Bronchial epithelial cell (primary cell): ENCODE data around the gene MLXIP. TPM values are rescaled to one million over a fixed set of nuclear protein-coding genes. Genes with fewer than 3 reads are reported as not detected.
A peak's percentile ranks its signal among the peaks of the same experiment; 100 is the strongest.

ENCODE experiments used
- DNase-seq: peaks from one replicate; pipeline ENCODE4 v3.0.0-alpha.2; 2010; ENCODE audit warnings: low read depth
- FAIRE-seq: peaks from 2 replicates; lab custom pipeline; 2011; peaks lifted over from hg19 to GRCh38; lab: Jason Lieb, UNC
- H3K27me3 ChIP-seq: 2 replicates; pipeline ENCODE4 v1.5.1; 2011; ENCODE audit warnings: low read length; ENCODE audit not compliant: control insufficient read depth, insufficient read depth
- H3K36me3 ChIP-seq: 2 replicates; pipeline ENCODE4 v1.5.1; 2011; ENCODE audit warnings: low read length; ENCODE audit not compliant: control insufficient read depth, insufficient read depth
- H3K4me3 ChIP-seq: 2 replicates; pipeline ENCODE4 v1.5.1; 2011; ENCODE audit warnings: mild to moderate bottlenecking, low read depth, low read length, control low read depth
- total RNA-seq: library from RNA; depleted of rRNA; stranded (reverse); fragments of >200 nt; gene quantifications from 2 replicates; pipeline ENCODE4 v1.2.1, GENCODE V29; 2014
- TF ChIP-seq, protein P1 (sequence below): IDR thresholded peaks from 2 replicates; pipeline ENCODE4 v1.5.1; 2011; ENCODE audit warnings: mild to moderate bottlenecking, moderate library complexity, low read length, control low read depth, inconsistent platforms; ENCODE audit not compliant: insufficient read depth, severe bottlenecking

The MLXIP gene
- total RNA-seq, 1 donor from 2014 or later: 9.2 TPM

DNA sequence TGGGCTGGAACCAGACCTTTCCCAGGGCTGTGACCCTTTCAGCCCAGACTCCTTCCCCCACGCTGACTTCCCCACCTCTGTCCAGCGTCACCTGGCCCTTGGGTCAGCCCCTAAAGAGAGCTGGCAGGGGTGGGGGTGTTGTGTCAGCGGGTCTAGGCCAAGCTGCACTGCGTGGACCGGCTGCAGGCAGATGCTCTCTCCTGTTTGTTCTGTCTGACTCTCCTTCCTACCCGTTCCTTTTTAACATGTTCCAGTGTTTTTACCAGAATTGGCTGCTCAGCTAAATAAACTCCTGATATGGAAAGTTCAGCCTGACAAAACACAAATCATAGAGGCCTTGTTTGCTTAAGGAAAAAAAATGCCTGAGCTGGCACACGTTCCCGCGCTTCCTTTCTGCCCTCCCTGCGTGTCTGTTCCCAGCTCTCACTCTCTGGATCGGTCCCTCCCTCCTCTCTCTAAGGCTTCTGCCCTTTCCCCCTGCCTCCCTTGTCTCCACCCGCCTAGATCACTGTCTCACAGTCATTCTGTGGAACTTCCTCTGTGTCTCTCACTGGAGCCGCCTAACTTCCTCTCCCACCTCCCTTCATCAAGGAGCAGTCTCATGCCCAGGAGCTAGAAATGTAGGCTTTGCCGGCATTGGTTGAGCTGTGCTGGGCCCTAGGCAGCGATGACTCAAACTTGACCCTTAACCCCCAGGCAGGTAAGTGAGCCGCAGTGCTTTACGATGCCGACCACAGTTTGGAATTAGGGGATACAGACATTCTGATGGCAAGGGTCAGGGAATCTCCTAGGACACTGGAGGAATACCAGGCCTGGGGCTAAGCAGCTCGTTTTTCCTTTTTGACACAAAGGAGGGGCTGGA is 15.5 kb upstream of the MLXIP start:
- DNase-seq: peak; percentile 91
- Histone ChIP-seq H3K4me3 (no peak overlapping the region), H3K27me3 (no peaks in the 10 kb centered on the region), H3K36me3 (peaks cover 11% of the 10 kb centered on the region)
- TF ChIP-seq, protein P1, sequence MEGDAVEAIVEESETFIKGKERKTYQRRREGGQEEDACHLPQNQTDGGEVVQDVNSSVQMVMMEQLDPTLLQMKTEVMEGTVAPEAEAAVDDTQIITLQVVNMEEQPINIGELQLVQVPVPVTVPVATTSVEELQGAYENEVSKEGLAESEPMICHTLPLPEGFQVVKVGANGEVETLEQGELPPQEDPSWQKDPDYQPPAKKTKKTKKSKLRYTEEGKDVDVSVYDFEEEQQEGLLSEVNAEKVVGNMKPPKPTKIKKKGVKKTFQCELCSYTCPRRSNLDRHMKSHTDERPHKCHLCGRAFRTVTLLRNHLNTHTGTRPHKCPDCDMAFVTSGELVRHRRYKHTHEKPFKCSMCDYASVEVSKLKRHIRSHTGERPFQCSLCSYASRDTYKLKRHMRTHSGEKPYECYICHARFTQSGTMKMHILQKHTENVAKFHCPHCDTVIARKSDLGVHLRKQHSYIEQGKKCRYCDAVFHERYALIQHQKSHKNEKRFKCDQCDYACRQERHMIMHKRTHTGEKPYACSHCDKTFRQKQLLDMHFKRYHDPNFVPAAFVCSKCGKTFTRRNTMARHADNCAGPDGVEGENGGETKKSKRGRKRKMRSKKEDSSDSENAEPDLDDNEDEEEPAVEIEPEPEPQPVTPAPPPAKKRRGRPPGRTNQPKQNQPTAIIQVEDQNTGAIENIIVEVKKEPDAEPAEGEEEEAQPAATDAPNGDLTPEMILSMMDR: no peak
- no peak for FAIRE-seq

DNA sequence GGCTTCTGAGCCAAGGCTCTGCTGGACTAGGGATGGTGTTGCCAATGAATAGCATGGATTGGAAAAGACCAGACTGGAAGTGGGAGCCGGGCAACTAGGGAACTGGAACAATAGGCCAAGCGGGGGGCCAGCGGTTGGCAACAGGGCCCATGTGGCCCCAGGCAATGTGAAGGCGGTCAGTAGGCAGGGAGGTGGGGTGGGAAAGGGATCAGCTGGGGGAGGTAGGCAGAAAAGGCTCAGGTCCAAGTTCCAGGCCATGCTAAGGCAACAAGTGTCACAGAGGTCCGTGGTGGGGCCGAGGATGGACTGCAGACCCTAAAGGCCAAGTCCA is 14.9 kb upstream of the MLXIP start:
- TF ChIP-seq, protein P1: no peak
- Histone ChIP-seq H3K36me3 (peaks cover 10% of the 10 kb centered on the region), H3K27me3 (no peaks in the 10 kb centered on the region), H3K4me3 (no peak overlapping the region)
- DNase-seq: no peak
- no peak for FAIRE-seq

GRCh38 chr12:122064025-122064777 is 14.4 kb upstream of the MLXIP start:
- Histone ChIP-seq H3K4me3 (no peak overlapping the region), H3K36me3 (peaks cover 8% of the 10 kb centered on the region), H3K27me3 (no peaks in the 10 kb centered on the region)
- peak; percentile 76 for DNase-seq
- TF ChIP-seq, protein P1: peak; percentile 25
- no peak for FAIRE-seq

GRCh38 chr12:122064780-122065588 is 13.6 kb upstream of the MLXIP start:
- FAIRE-seq: no peak
- Histone ChIP-seq H3K27me3 (no peaks in the 10 kb centered on the region), H3K36me3 (peaks cover 4% of the 10 kb centered on the region), H3K4me3 (no peak overlapping the region)
- TF ChIP-seq, protein P1: no peak
- DNase-seq: peak; percentile 65

- no peak for FAIRE-seq
- DNase-seq: no peak
- TF ChIP-seq, protein P1: no peak
Observed at GRCh38 chr12:122067548-122067947, 11.0 kb upstream of the MLXIP start.

More at GRCh38 chr12:122067548-122067947, 11.0 kb upstream of the MLXIP start:
- H3K36me3 ChIP-seq: no peaks in the 10 kb centered on the region
- H3K27me3 ChIP-seq: no peaks in the 10 kb centered on the region
- no peak overlapping the region for H3K4me3 ChIP-seq
